OCI-LY1 (cell line): Measurements from ENCODE around the gene THRAP3.

ENCODE experiments used
- H2AFZ ChIP-seq: fragments of 200-600 bp; sonication (generic), shearing (Covaris generic); 2 replicates; pipeline ENCODE4 v1.6.0; 2014; ENCODE audit warnings: antibody characterized with exemption, mild to moderate bottlenecking, low read length
- H3F3A ChIP-seq: fragments of 200-600 bp; sonication (generic), shearing (Covaris generic); 2 replicates; pipeline ENCODE4 v1.6.0; 2014; ENCODE audit warnings: mild to moderate bottlenecking, antibody characterized with exemption, low read length, moderate library complexity; ENCODE audit not compliant: insufficient read depth
- H3K27ac ChIP-seq: fragments of 200-600 bp; sonication (generic); 2 replicates; pipeline ENCODE4 v1.5.1; 2014; ENCODE audit warnings: low read length, mixed run types, mild to moderate bottlenecking, low read depth; ENCODE audit not compliant: poor library complexity, severe bottlenecking
- H3K27me3 ChIP-seq: fragments of 200-600 bp; sonication (generic); 2 replicates; pipeline ENCODE4 v1.6.0; 2014; ENCODE audit warnings: antibody characterized with exemption, mild to moderate bottlenecking, low read length, moderate library complexity; ENCODE audit not compliant: insufficient read depth
- H3K36me3 ChIP-seq: fragments of 200-600 bp; sonication (generic); 2 replicates; pipeline ENCODE4 v1.6.1; 2014; ENCODE audit warnings: mild to moderate bottlenecking, antibody characterized with exemption, low read length, moderate library complexity, mixed read lengths; ENCODE audit not compliant: insufficient read depth
- H3K4me1 ChIP-seq: fragments of 200-600 bp; sonication (generic); 2 replicates; pipeline ENCODE4 v1.5.1; 2014; ENCODE audit warnings: mild to moderate bottlenecking, low read length, moderate library complexity; ENCODE audit not compliant: insufficient read depth, severe bottlenecking
- H3K4me2 ChIP-seq: fragments of 200-600 bp; sonication (generic), shearing (Covaris generic); 2 replicates; pipeline ENCODE4 v1.6.1; 2014; ENCODE audit warnings: low read length
- H3K4me3 ChIP-seq: fragments of 200-600 bp; sonication (generic); 2 replicates; pipeline ENCODE4 v1.5.1; 2014; ENCODE audit warnings: low read length, low read depth, mild to moderate bottlenecking, mixed read lengths; ENCODE audit not compliant: poor library complexity, severe bottlenecking
- H3K79me2 ChIP-seq: fragments of 200-600 bp; shearing (Covaris generic); 2 replicates; pipeline ENCODE4 v1.6.1; 2016; ENCODE audit warnings: mixed run types, low read length, mixed read lengths; ENCODE audit not compliant: insufficient read depth
- H3K9ac ChIP-seq: fragments of 200-600 bp; sonication (generic), shearing (Covaris generic); 2 replicates; pipeline ENCODE4 v1.6.1; 2014; ENCODE audit warnings: mild to moderate bottlenecking, low read length, mixed read lengths
- H3K9me2 ChIP-seq: fragments of 200-600 bp; sonication (generic), shearing (Covaris generic); 2 replicates; pipeline ENCODE4 v1.6.1; 2014; ENCODE audit warnings: low read depth, mild to moderate bottlenecking, low read length, mixed read lengths
- H3K9me3 ChIP-seq: fragments of 200-600 bp; shearing (Covaris generic); 2 replicates; pipeline ENCODE4 v1.6.1; 2014; ENCODE audit warnings: low read length, mixed read lengths
- H4K20me1 ChIP-seq: fragments of 200-600 bp; sonication (generic), shearing (Covaris generic); 2 replicates; pipeline ENCODE4 v1.6.0; 2016; ENCODE audit warnings: mild to moderate bottlenecking, low read length; ENCODE audit not compliant: insufficient read depth
- EZH2 ChIP-seq: fragments of 200-600 bp; sonication (generic), shearing (Covaris generic); IDR thresholded peaks from 2 replicates; pipeline ENCODE4 v1.8.0; 2017; ENCODE audit warnings: borderline replicate concordance, mixed run types, mild to moderate bottlenecking, antibody characterized with exemption, low read length, moderate library complexity, mixed read lengths
- TF ChIP-seq, protein P1 (sequence below): fragments of 200-600 bp; sonication (generic), shearing (Covaris generic); IDR thresholded peaks from 2 replicates; pipeline ENCODE4 v1.5.1; 2017; ENCODE audit warnings: mild to moderate bottlenecking, antibody characterized with exemption, low read length, moderate library complexity, mixed read lengths

The THRAP3 gene

DNA sequence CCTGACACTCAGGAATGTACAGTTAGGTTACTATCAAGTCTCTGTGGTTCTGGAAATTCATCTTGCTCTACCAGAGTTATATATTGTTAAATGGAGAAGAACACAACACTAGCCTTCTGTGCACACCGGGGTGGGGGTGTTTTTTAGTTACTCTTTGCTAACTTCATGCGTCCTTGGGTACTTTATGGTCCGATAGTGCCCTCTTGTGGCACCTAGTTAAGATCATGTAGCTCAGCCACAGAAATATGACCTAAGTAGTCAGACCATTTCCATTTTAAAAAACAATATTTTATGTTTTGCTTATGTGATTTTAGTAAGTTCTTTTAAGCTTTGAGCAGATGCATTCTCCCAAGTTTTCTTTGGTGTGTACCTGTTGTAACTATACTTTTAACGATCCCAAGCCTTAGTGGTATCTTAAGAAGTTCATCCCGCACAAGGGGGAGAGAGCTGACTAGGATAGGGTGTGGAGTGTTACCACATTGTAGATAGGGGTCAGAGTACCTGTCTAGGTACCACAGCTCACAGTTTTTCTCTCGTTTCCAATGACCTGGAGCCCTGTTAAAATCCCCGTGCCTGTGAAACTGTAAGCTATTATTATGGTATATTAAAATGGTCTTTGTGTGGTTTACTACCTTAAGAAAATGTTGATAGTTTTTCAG, 61.3 kb downstream of the THRAP3 start:
- H3K4me3 ChIP-seq, result no peak overlapping the region
- peaks cover 90% of the 10 kb centered on the region for H3K36me3 ChIP-seq
- 0 out of 2 replicates have a peak, but pooled peaks cover 8% of the 10 kb centered on the region for H3K79me2 ChIP-seq
- H3K9ac ChIP-seq, result no peak overlapping the region
- peaks cover 8% of the 10 kb centered on the region for H3K4me1 ChIP-seq
- H3F3A ChIP-seq, result peaks cover 21% of the 10 kb centered on the region
- TF ChIP-seq, protein P1, sequence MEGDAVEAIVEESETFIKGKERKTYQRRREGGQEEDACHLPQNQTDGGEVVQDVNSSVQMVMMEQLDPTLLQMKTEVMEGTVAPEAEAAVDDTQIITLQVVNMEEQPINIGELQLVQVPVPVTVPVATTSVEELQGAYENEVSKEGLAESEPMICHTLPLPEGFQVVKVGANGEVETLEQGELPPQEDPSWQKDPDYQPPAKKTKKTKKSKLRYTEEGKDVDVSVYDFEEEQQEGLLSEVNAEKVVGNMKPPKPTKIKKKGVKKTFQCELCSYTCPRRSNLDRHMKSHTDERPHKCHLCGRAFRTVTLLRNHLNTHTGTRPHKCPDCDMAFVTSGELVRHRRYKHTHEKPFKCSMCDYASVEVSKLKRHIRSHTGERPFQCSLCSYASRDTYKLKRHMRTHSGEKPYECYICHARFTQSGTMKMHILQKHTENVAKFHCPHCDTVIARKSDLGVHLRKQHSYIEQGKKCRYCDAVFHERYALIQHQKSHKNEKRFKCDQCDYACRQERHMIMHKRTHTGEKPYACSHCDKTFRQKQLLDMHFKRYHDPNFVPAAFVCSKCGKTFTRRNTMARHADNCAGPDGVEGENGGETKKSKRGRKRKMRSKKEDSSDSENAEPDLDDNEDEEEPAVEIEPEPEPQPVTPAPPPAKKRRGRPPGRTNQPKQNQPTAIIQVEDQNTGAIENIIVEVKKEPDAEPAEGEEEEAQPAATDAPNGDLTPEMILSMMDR, result peak; percentile 89
- TF ChIP-seq EZH2, result no peak
- H3K27me3 ChIP-seq, result no peaks in the 10 kb centered on the region
- H3K27ac ChIP-seq, result no peak overlapping the region
- no peaks in the 10 kb centered on the region for H3K9me3 ChIP-seq
- no peak overlapping the region for H2AFZ ChIP-seq
- no peak overlapping the region for H3K4me2 ChIP-seq
- H3K9me2 ChIP-seq, result no peaks in the 10 kb centered on the region
- no peaks in the 10 kb centered on the region for H4K20me1 ChIP-seq

DNA sequence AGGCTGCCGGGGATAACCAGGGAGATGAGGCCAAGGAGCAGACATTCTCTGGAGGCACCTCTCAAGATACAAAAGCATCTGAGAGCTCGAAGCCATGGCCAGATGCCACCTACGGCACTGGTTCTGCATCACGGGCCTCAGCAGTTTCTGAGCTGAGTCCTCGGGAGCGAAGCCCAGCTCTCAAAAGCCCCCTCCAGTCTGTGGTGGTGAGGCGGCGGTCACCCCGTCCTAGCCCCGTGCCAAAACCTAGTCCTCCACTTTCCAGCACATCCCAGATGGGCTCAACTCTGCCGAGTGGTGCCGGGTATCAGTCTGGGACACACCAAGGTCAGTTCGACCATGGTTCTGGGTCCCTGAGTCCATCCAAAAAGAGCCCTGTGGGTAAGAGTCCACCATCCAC, 62.6 kb downstream of the THRAP3 start:
- no peaks in the 10 kb centered on the region for H3K9me2 ChIP-seq
- no peak overlapping the region for H3K4me2 ChIP-seq
- H3K27me3 ChIP-seq, result no peaks in the 10 kb centered on the region
- H3K4me1 ChIP-seq, result peaks cover 8% of the 10 kb centered on the region
- no peak overlapping the region for H3K27ac ChIP-seq
- no peak overlapping the region for H2AFZ ChIP-seq
- H3K9me3 ChIP-seq, result no peaks in the 10 kb centered on the region
- H4K20me1 ChIP-seq, result no peaks in the 10 kb centered on the region
- H3K36me3 ChIP-seq, result peaks cover 96% of the 10 kb centered on the region
- H3K9ac ChIP-seq, result no peak overlapping the region
- peaks cover 21% of the 10 kb centered on the region for H3F3A ChIP-seq
- TF ChIP-seq EZH2, result no peak
- TF ChIP-seq, protein P1, result no peak
- H3K79me2 ChIP-seq, result 0 out of 2 replicates have a peak, but pooled peaks cover 8% of the 10 kb centered on the region
- H3K4me3 ChIP-seq, result no peak overlapping the region

DNA sequence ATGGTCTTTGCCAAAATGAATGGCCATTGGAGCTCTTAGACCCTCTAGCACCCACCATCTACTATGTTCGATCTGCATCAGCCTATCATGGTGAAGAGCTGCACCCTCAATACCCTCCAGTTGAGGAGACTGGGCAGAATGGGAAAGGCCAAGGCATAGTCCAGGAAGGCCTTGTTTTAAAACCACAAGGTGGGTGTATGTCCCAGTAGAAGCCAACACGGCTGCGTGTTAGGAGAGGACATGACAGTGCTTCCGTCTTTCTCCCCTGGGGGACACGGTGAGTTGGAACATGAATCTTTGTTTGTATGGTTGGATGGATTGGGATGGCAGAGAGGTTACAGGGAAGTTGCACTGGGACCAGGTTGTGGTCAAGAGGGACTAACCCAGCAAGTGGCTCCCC, 63.4 kb downstream of the THRAP3 start:
- Histone ChIP-seq H3K79me2 (0 out of 2 replicates have a peak, but pooled peaks cover 8% of the 10 kb centered on the region), H3K4me2 (no peak overlapping the region), H3K9me3 (no peaks in the 10 kb centered on the region), H3K9me2 (no peaks in the 10 kb centered on the region), H3F3A (peaks cover 16% of the 10 kb centered on the region), H3K27me3 (no peaks in the 10 kb centered on the region), H4K20me1 (no peaks in the 10 kb centered on the region), H3K9ac (no peak overlapping the region), H3K27ac (no peak overlapping the region), H3K4me3 (no peak overlapping the region), H3K4me1 (peaks cover 8% of the 10 kb centered on the region), H3K36me3 (peaks cover 97% of the 10 kb centered on the region), H2AFZ (no peak overlapping the region)
- no peak for TF ChIP-seq EZH2
- TF ChIP-seq, protein P1, result no peak
